H9 (cell line): Measurements from ENCODE around the gene ARNT2. TPM values are rescaled to one million over a fixed set of nuclear protein-coding genes. Genes with fewer than 3 reads are reported as not detected.

ENCODE experiments used
- DNase-seq: peaks from one replicate; pipeline ENCODE4 v3.0.0-alpha.2; 2017
- H2AFZ ChIP-seq: one replicate; pipeline ENCODE4 v1.6.1; 2013; ENCODE audit warnings: mild to moderate bottlenecking, low read length, control low read depth, moderate library complexity
- H2AK5ac ChIP-seq: 2 replicates; pipeline ENCODE4 v1.6.1; 2013; ENCODE audit warnings: low read length, control low read depth, mixed read lengths; ENCODE audit not compliant: insufficient read length
- H2BK120ac ChIP-seq: one replicate; pipeline ENCODE4 v1.6.1; 2013; ENCODE audit warnings: low read depth, mild to moderate bottlenecking, low read length, control low read depth, inconsistent platforms; ENCODE audit not compliant: poor library complexity, severe bottlenecking
- H2BK12ac ChIP-seq: 2 replicates; pipeline ENCODE4 v1.6.1; 2013; ENCODE audit warnings: low read length, control low read depth, mixed read lengths, low read depth; ENCODE audit not compliant: insufficient read length
- H2BK15ac ChIP-seq: 2 replicates; pipeline ENCODE4 v1.6.1; 2013; ENCODE audit warnings: low read depth, low read length, control low read depth
- H2BK20ac ChIP-seq: one replicate; pipeline ENCODE4 v1.6.1; 2013; ENCODE audit warnings: low read depth, mild to moderate bottlenecking, low read length, control low read depth, inconsistent platforms; ENCODE audit not compliant: poor library complexity, severe bottlenecking
- H2BK5ac ChIP-seq: 2 replicates; pipeline ENCODE4 v1.6.1; 2013; ENCODE audit warnings: low read length, control low read depth, mixed read lengths; ENCODE audit not compliant: insufficient read length
- H3K14ac ChIP-seq: 2 replicates; pipeline ENCODE4 v1.6.1; 2013; ENCODE audit warnings: low read length, control low read depth; ENCODE audit not compliant: insufficient read depth
- H3K18ac ChIP-seq: 2 replicates; pipeline ENCODE4 v1.6.1; 2013; ENCODE audit warnings: low read depth, mild to moderate bottlenecking, mixed read lengths, low read length, control low read depth; ENCODE audit not compliant: insufficient read length
- H3K23ac ChIP-seq: 2 replicates; pipeline ENCODE4 v1.6.1; 2013; ENCODE audit warnings: low read length, control low read depth, mixed read lengths, low read depth; ENCODE audit not compliant: insufficient read length
- H3K23me2 ChIP-seq: 2 replicates; pipeline ENCODE4 v1.6.1; 2013; ENCODE audit warnings: low read depth, mild to moderate bottlenecking, mixed read lengths, low read length, control low read depth; ENCODE audit not compliant: insufficient read length, poor library complexity, severe bottlenecking
- H3K27ac ChIP-seq: 2 replicates; pipeline ENCODE4 v1.5.1; 2013; ENCODE audit warnings: low read length, control low read depth, mixed read lengths, low read depth; ENCODE audit not compliant: insufficient read length
- H3K27me3 ChIP-seq: 2 replicates; pipeline ENCODE4 v1.6.1; 2013; ENCODE audit warnings: low read length, control low read depth, inconsistent platforms; ENCODE audit not compliant: insufficient read depth
- H3K4ac ChIP-seq: 2 replicates; pipeline ENCODE4 v1.6.1; 2013; ENCODE audit warnings: low read depth, mild to moderate bottlenecking, control low read depth, inconsistent platforms, low read length, moderate library complexity
- H3K4me1 ChIP-seq: 2 replicates; pipeline ENCODE4 v1.6.1; 2013; ENCODE audit warnings: low read length, control low read depth, inconsistent platforms; ENCODE audit not compliant: insufficient read depth
- H3K4me2 ChIP-seq: 2 replicates; pipeline ENCODE4 v1.6.1; 2013; ENCODE audit warnings: low read length, control low read depth, mixed read lengths; ENCODE audit not compliant: insufficient read length, insufficient read depth
- H3K56ac ChIP-seq: 2 replicates; pipeline ENCODE4 v1.6.1; 2013; ENCODE audit warnings: low read depth, mild to moderate bottlenecking, mixed read lengths, low read length, control low read depth; ENCODE audit not compliant: insufficient read length
- H3K79me1 ChIP-seq: 2 replicates; pipeline ENCODE4 v1.6.1; 2013; ENCODE audit warnings: low read depth, mild to moderate bottlenecking, moderate library complexity, low read length, control low read depth, inconsistent platforms; ENCODE audit not compliant: insufficient read depth, poor library complexity, severe bottlenecking
- H3K79me2 ChIP-seq: 2 replicates; pipeline ENCODE4 v1.6.1; 2013; ENCODE audit warnings: low read length, control low read depth, inconsistent platforms; ENCODE audit not compliant: insufficient read depth
- H3K9ac ChIP-seq: 2 replicates; pipeline ENCODE4 v1.6.1; 2013; ENCODE audit warnings: low read length, control low read depth, mixed read lengths; ENCODE audit not compliant: insufficient read length; ENCODE audit errors: extremely low read depth
- H3K9me3 ChIP-seq: one replicate; pipeline ENCODE4 v1.6.1; 2013; ENCODE audit warnings: low read depth, low read length, inconsistent platforms; ENCODE audit not compliant: control insufficient read depth
- H3T11ph ChIP-seq: one replicate; pipeline ENCODE4 v1.6.1; 2013; ENCODE audit warnings: mild to moderate bottlenecking, low read length, control low read depth, inconsistent platforms
- H4K20me1 ChIP-seq: one replicate; pipeline ENCODE4 v1.6.1; 2013; ENCODE audit not compliant: control insufficient read depth, insufficient read length, insufficient read depth
- H4K5ac ChIP-seq: 2 replicates; pipeline ENCODE4 v1.6.1; 2013; ENCODE audit warnings: low read depth, mild to moderate bottlenecking, mixed read lengths, low read length, control low read depth; ENCODE audit not compliant: insufficient read length
- H4K8ac ChIP-seq: replicated peaks from 2 replicates; pipeline ENCODE4 v1.6.1; 2013; ENCODE audit warnings: low read length, control low read depth, mixed read lengths, low read depth; ENCODE audit not compliant: insufficient read length
- H4K91ac ChIP-seq: 2 replicates; pipeline ENCODE4 v1.6.1; 2013; ENCODE audit warnings: low read depth, mild to moderate bottlenecking, moderate library complexity, mixed read lengths, low read length, control low read depth; ENCODE audit not compliant: insufficient read length
- H3K27ac Mint-ChIP-seq, 3 experiments: 2 replicates in 2 of 3; 3 replicates in 1 of 3; pipeline ENCODE4 v1.8.0; 2020 to 2021; ENCODE audit warnings: mixed read lengths in 3 of 3, mild to moderate bottlenecking in 1 of 3, moderate library complexity in 1 of 3
- H3K27me3 Mint-ChIP-seq: 2 replicates; pipeline ENCODE4 v1.8.0; 2021; ENCODE audit warnings: low read depth, mild to moderate bottlenecking, moderate library complexity, mixed read lengths
- H3K36me3 Mint-ChIP-seq, 3 experiments: 2 replicates in 2 of 3; 3 replicates in 1 of 3; pipeline ENCODE4 v1.8.0; 2020 to 2021; ENCODE audit warnings: low read depth in 3 of 3, mixed read lengths in 3 of 3; ENCODE audit not compliant: insufficient read depth in 1 of 3
- H3K4me1 Mint-ChIP-seq, 2 experiments: 2 replicates each; pipeline ENCODE4 v1.8.0; 2020; ENCODE audit warnings: mixed read lengths in 2 of 2
- H3K4me3 Mint-ChIP-seq, 2 experiments: 2 replicates in 1 of 2; 3 replicates in 1 of 2; pipeline ENCODE4 v1.8.0; 2020 to 2021; ENCODE audit warnings: mild to moderate bottlenecking in 2 of 2, mixed read lengths in 2 of 2, moderate library complexity in 1 of 2
- H3K9me3 Mint-ChIP-seq, 2 experiments: 2 replicates in 1 of 2; 3 replicates in 1 of 2; pipeline ENCODE4 v1.8.0; 2020; ENCODE audit warnings: mild to moderate bottlenecking in 2 of 2, mixed read lengths in 2 of 2, moderate library complexity in 1 of 2
- CTCF ChIP-seq: fragments of 200-600 bp; sonication (generic); conservative IDR thresholded peaks from 3 replicates; pipeline ENCODE4 v1.8.0; 2021; ENCODE audit warnings: antibody characterized with exemption, mild to moderate bottlenecking
- WGBS: extraction: QIAGEN DNeasy Blood & Tissue Kit; methylation state at CpG from one replicate; pipeline ENCODE4 v1.1.7; 2013; ENCODE audit warnings: missing lambda C conversion rate, low lambda C conversion rate, mixed read lengths; ENCODE audit not compliant: insufficient read length; ENCODE audit errors: extremely low coverage; 5-methylcytosine and 5-hydroxymethylcytosine counted together
- total RNA-seq: library from RNA; stranded (reverse); gene quantifications from 2 replicates; pipeline ENCODE4 v1.2.1, GENCODE V29; 2021

Gene ARNT2
- total RNA-seq, 1 experiment from 2014 or later, result 10.5 TPM

DNA sequence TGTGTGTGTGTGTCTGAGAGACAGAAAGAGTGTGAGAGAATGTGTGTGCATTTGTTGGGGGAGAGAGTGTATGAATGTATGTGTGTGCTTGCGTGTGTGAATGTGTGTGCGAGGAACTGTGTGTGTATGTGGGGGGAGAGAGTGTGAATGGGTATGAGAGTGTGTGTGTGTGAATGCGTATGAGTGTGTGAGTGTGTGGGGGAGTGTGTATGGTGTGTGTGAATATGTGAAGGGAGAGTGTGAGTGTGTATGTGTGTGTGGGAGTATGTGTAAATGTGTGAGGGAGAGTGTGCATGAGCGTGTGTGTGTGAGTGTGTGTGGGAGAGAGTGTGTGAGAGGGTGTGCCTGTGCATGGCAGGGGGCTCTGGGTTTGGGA lies 211.2 kb downstream of the ARNT2 start:
- no peak overlapping the region for H2AFZ ChIP-seq
- no peak for TF ChIP-seq CTCF
- H3T11ph ChIP-seq, result no peak overlapping the region
- no peak overlapping the region for H2BK12ac ChIP-seq
- no peaks in the 10 kb centered on the region for H3K36me3 Mint-ChIP-seq
- WGBS, result 100% methylated on average over 4 of the region's 4 CpGs
- H3K4me1 Mint-ChIP-seq, result peaks cover 14 to 15% of the 10 kb centered on the region in 2 experiments
- no peaks in the 10 kb centered on the region for H3K27me3 ChIP-seq
- H3K27ac ChIP-seq, result no peak overlapping the region
- no peaks in the 10 kb centered on the region for H3K79me2 ChIP-seq
- no peak overlapping the region for H3K9ac ChIP-seq
- no peaks in the 10 kb centered on the region for H4K20me1 ChIP-seq
- no peak overlapping the region for H3K23ac ChIP-seq
- peaks cover 2% of the 10 kb centered on the region for H3K27me3 Mint-ChIP-seq
- H2AK5ac ChIP-seq, result no peak overlapping the region
- no peak overlapping the region for H2BK15ac ChIP-seq
- H3K4me2 ChIP-seq, result no peak overlapping the region
- H3K4me1 ChIP-seq, result no peaks in the 10 kb centered on the region
- H3K56ac ChIP-seq, result no peak overlapping the region
- H3K27ac Mint-ChIP-seq, result no peak overlapping the region
- no peak overlapping the region for H4K5ac ChIP-seq
- H4K91ac ChIP-seq, result no peak overlapping the region
- no peak overlapping the region for H3K18ac ChIP-seq
- H3K9me3 ChIP-seq, result no peaks in the 10 kb centered on the region
- H3K4me3 Mint-ChIP-seq, result no peak overlapping the region
- H2BK20ac ChIP-seq, result no peak overlapping the region
- H3K4ac ChIP-seq, result no peak overlapping the region
- H2BK5ac ChIP-seq, result no peak overlapping the region
- H4K8ac ChIP-seq, result no peak overlapping the region
- no peaks in the 10 kb centered on the region for H3K9me3 Mint-ChIP-seq
- no peak for DNase-seq
- H3K14ac ChIP-seq, result no peak overlapping the region
- no peaks in the 10 kb centered on the region for H3K79me1 ChIP-seq
- H3K23me2 ChIP-seq, result no peaks in the 10 kb centered on the region
- no peak overlapping the region for H2BK120ac ChIP-seq
